Stimulated activated naive CD8-positive, alpha-beta T cell treated with anti-CD3 and anti-CD28 coated beads, Interleukin-15, amount 100 ng/mL, for 72 hours (primary cell): Measurements from ENCODE around the gene PARD6G.
"Not testable (repeated sequence)": the region's sequence is repeated elsewhere in the genome, so short reads cannot be mapped to it uniquely, and the experiment has no call there.

Source experiments
- ATAC-seq: fragments of 150-1000 bp; cut with Tn5 transposase; 2 replicates; pipeline ENCODE4 v1.10.0; 2021; ENCODE audit warnings: mild to moderate bottlenecking, moderate library complexity
- DNase-seq, 2 donors: peaks; one replicate each; pipeline ENCODE4 v3.0.0; 2021 to 2022
- H3K27ac Mint-ChIP-seq, 2 donors: one replicate each; pipeline ENCODE4 v1.8.0; 2022; ENCODE audit warnings: mild to moderate bottlenecking in 2 of 2, mixed read lengths in 2 of 2, moderate library complexity in 2 of 2
- H3K27me3 Mint-ChIP-seq: one replicate; pipeline ENCODE4 v1.8.0; 2022; ENCODE audit warnings: mixed read lengths
- H3K4me1 Mint-ChIP-seq: one replicate; pipeline ENCODE4 v1.8.0; 2022; ENCODE audit warnings: mild to moderate bottlenecking, mixed read lengths
- H3K4me3 Mint-ChIP-seq, 2 donors: one replicate each; pipeline ENCODE4 v1.8.0; 2022; ENCODE audit warnings: mild to moderate bottlenecking in 2 of 2, mixed read lengths in 2 of 2, moderate library complexity in 1 of 2
- H3K9me3 Mint-ChIP-seq, 2 donors: one replicate each; pipeline ENCODE4 v1.8.0; 2022; ENCODE audit warnings: mixed read lengths in 2 of 2

PARD6G gene, protein sequence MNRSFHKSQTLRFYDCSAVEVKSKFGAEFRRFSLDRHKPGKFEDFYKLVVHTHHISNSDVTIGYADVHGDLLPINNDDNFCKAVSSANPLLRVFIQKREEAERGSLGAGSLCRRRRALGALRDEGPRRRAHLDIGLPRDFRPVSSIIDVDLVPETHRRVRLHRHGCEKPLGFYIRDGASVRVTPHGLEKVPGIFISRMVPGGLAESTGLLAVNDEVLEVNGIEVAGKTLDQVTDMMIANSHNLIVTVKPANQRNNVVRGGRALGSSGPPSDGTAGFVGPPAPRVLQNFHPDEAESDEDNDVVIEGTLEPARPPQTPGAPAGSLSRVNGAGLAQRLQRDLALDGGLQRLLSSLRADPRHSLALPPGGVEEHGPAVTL

DNA sequence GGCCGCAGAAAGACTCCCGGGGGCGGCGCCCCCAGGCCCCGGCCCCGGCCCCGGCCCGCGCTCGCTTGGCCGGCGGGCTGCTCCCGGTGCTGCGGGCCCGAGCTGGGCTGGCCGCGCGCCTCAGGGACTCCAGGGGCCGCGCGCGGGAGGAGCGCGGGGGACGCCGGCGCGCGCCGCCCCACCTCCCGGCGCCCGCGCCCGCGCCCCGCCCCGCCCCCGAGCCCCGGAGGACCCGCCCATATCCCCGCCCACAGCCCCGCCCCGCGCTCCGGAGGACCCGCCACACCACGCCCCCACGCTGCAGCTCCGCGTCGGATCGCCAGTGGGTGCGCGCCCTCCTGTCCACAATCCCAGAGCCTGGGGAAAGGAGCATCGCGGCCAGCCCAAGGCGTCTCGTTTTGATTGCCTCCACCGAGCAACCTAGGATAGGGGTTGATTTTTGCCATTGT is at the start of gene PARD6G:
TSS of gene PARD6G (minus strand) at position 122 of the 449 bp plus-strand sequence. CDS start 166 bp downstream, outside the sequence.
- ATAC-seq (peak; percentile 73), DNase-seq (peak; percentile 27 to 29)
- peaks cover 5% of the 10 kb centered on the region for H3K4me1 Mint-ChIP-seq
- no peak within 1 kb of the TSS for H3K27ac Mint-ChIP-seq
- peaks cover 49% of the 10 kb centered on the region for H3K27me3 Mint-ChIP-seq
- H3K4me3 Mint-ChIP-seq = peak within 1 kb of the TSS; percentile 52 to 73
- no peaks in the 10 kb centered on the region for H3K9me3 Mint-ChIP-seq

DNA sequence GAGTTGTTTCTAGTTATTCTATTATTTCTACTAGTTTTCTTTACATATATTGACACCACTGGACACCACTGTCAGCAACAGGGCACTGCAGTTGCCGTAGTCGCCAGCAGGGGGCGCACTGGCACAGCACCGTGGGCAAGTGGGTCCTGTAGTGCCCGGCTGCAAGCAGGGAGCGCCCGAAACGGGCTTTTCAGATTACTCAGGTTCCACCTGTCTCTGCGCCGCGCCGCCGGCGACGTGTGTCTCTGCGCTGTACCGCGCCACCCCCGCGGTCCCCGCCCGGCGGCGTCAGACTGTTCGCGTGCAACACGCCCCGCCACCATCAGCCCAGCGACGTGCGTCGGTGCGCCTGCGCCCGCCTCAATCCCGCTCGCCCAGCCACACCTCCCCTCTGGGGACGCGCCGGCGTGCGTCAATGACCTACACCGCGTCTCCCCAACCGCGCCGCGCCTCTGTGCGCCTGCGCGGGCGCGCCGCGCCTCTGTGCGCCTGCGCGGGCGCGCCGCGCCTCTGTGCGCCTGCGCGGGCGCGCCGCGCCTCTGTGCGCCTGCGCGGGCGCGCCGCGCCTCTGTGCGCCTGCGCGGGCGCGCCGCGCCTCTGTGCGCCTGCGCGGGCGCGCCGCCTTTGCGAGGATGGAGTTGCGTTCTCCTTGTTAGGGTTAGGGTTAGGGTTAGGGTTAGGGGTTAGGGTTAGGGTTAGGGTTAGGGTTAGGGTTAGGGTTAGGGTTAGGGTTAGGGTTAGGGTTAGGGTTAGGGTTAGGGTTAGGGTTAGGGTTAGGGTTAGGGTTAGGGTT is 15.1 kb upstream of the PARD6G start:
- not testable (repeated sequence) for H3K27ac Mint-ChIP-seq, H3K27me3 Mint-ChIP-seq, H3K4me3 Mint-ChIP-seq, H3K4me1 Mint-ChIP-seq, H3K9me3 Mint-ChIP-seq
- DNase-seq (peak; percentile 30 to 51), ATAC-seq (peak; percentile 71)

DNA sequence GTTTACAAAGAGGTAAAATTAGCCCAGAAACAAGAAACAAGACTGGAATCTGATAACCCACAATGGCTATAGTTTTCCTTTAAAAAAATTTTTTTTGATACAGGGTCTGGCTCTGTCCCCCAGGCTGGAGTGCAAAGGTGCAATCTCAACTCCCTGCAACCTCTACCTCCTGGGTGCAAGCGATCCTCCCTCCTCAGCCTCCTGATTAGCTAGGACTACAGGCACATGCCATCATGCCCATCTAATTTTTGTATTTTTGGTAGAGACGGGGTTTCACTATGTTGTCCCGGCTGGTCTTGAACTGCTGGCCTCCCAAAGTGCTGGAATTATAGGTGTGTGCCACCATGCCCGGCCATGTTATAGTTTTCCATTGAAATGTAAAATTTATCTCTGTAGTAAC is 12.3 kb upstream of the PARD6G start:
- no peak overlapping the region for H3K27ac Mint-ChIP-seq
- H3K4me3 Mint-ChIP-seq = no peak overlapping the region
- ATAC-seq = no peak
- H3K27me3 Mint-ChIP-seq = peaks cover 21% of the 10 kb centered on the region
- no peak for DNase-seq
- no peaks in the 10 kb centered on the region for H3K9me3 Mint-ChIP-seq
- no peaks in the 10 kb centered on the region for H3K4me1 Mint-ChIP-seq

DNA sequence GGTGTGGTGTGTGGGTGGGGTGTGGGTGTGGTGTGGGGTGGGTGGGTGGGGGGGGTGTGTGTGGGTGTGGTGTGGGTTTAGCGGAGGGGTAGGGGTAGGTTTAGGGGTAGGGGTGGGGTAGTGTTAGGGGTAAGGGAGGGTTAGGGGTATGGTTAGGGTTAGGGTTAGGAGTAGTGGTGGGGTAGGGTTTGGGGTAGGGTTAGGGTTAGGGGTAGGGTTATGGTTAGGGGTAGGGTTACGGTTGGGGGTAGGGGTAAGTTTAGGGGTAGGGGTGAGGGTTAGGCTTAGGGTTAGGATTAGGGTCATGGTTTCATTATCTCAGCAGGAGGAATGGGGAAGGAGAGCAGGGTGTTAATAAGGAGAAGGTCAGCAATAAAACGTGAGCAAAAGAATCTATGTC is 11.3 kb upstream of the PARD6G start:
- peak; percentile 66 for ATAC-seq
- Mint-ChIP-seq H3K27ac (no peak overlapping the region), H3K4me1 (no peaks in the 10 kb centered on the region), H3K4me3 (no peak overlapping the region), H3K27me3 (peaks cover 21% of the 10 kb centered on the region), H3K9me3 (no peaks in the 10 kb centered on the region)
- no peak for DNase-seq

DNA sequence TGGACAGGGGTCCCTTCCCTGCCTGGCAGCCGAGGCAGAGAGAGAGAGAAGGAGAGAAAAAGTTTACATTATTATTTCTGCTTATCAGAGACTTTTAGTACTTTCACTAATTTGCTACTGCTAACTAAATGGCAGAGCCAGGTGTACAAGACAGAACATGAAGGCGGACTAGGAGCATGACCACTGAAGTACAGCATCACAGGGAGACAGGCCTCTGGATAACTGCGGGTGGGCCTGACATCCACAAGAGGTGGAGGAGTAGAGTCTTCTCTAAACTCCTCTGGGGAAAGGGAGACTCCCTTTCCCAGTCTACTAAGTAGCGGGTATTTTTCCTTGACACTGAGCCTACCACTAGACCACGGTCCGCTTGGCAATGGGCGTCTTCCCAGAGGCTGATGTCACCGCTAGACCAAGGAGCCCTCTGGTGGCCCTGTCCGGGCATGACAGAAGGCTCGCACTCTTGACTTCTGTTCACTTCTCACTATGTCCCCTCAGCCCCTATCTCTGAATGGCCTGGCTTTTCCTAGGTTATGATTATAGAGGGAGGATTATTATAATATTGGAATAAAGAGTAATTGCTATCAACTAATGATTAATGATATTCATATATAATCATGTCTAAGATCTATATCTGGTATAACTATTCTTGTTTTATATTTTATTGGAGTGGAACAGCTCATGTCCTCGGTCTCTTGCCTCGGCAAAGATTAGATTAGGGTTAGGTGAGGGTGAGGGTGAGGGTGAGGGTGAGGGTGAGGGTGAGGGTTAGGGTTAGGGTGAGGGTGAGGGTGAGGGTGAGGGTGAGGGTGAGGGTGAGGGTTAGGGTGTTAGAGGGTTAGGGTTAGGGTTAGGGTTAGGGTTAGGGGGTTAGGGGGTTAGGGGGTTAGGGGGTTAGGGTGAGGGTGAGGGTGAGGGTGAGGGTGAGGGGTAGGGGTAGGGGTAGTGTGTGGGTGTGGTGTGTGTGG is 10.5 kb upstream of the PARD6G start:
- H3K9me3 Mint-ChIP-seq, ATAC-seq: not testable (repeated sequence)
- peak; percentile 45 to 60 for DNase-seq

DNA sequence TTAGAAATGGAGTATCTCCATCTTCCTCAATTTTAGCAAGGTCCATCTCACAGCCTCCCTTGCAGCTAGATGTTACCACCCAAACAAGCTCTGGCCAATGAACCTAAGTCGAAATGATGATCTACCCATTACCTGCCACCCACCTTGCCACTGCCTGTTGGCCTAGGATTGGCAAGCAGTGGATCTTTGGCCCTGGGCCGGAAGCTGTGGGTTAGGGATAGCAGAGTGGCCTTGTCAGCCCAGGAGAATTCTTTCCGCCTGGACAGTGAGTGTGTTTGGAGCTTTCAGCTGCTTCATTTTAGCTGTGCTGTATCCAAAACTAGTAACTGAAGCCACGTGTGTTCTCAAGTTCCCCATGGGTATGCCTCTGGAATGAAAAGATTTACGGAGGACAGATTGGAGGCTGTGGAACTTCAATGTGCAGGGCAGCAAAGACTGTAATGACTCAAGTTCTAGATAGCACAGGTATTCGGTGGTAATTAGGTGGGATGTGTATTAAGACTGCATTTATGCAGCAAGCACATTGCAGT is 7.7 kb upstream of the PARD6G start:
- no peak overlapping the region for H3K27ac Mint-ChIP-seq
- peaks cover 21% of the 10 kb centered on the region for H3K27me3 Mint-ChIP-seq
- H3K4me3 Mint-ChIP-seq = no peak overlapping the region
- DNase-seq (no peak), ATAC-seq (no peak)
- H3K9me3 Mint-ChIP-seq = no peaks in the 10 kb centered on the region
- H3K4me1 Mint-ChIP-seq = no peaks in the 10 kb centered on the region

More for the DNA sequence above, 10.5 kb upstream of the PARD6G start:
- peaks cover 21% of the 10 kb centered on the region for H3K27me3 Mint-ChIP-seq
- not testable (repeated sequence) for H3K4me1 Mint-ChIP-seq, H3K4me3 Mint-ChIP-seq, H3K27ac Mint-ChIP-seq

DNA sequence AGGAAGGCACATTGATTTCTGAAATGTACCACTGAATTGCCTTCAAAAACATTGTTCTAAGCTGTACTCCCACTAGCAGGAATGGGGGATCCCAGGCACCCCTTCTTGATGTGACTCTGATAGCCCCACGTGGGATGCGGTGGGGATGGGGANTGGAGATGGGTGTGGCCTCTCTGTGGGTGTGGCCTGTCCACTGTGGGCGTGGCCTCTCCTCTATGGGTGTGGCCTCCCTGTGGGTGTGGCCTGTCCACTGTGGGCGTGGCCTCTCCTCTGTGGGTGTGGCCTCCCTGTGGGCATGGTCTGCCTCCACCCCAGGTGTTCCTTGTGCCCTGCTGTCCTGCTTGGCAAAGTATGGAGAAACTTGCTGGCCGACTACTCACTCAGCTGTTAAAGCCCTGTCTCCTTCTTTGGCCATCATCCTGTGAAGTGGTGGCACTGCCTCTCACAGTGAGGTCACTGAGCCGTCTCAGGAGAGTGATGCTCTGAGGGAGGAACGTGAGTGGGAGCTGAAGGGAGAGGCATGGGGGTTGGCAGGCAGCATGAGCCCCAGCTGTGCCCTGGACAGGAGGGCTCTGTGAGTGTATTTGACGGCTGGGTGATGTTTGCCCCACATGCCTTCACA is 6.7 kb upstream of the PARD6G start:
- Mint-ChIP-seq H3K4me3 (no peak overlapping the region), H3K9me3 (no peaks in the 10 kb centered on the region), H3K4me1 (no peaks in the 10 kb centered on the region), H3K27me3 (peaks cover 29% of the 10 kb centered on the region), H3K27ac (no peak overlapping the region)
- DNase-seq (peak; percentile 14 to 20), ATAC-seq (peak; percentile 32)

DNA sequence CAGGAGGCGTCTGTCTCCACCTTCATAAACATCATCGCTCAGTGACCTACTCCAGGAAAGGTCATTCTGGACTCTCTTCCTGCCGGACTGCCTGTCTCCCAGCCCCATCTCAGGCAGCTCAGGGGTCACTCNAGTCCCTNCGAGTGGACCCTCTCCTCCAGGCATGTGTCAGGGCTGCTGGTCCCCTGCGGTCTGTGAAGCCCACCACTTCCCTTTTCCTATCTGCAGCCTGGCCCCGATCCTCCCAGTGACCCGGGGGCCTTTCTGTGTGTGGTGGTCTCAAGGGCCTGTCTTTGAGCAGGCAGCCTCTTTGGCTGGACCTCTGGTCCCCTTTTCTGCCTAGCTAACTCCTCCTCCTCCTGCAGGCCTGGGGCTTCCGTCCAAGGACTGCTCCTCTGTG is 5.9 kb upstream of the PARD6G start:
- ATAC-seq (no peak), DNase-seq (no peak)
- H3K27me3 Mint-ChIP-seq = peaks cover 29% of the 10 kb centered on the region
- H3K27ac Mint-ChIP-seq = no peak overlapping the region
- no peaks in the 10 kb centered on the region for H3K9me3 Mint-ChIP-seq
- no peaks in the 10 kb centered on the region for H3K4me1 Mint-ChIP-seq
- no peak overlapping the region for H3K4me3 Mint-ChIP-seq

DNA sequence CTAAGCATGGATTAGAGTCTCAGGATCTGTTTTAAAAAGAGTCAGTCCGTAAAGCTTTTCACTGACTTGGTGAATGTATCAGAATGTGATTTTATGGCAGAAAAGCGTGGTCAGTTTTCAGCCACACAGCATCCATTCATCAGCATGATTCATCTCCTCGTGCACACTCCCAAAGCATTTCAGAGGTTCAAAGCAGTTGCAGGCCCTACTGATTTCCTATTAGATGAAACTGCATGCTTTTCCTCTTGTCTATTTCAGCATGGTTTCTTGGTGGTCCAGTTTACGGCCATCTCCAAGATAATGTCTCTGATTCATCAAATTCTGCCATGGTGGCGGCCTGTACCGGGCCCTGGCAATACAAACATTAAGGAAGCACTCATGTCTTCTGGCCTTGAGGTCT is 4.8 kb upstream of the PARD6G start:
- DNase-seq (no peak), ATAC-seq (no peak)
- Mint-ChIP-seq H3K4me3 (no peak overlapping the region), H3K9me3 (no peaks in the 10 kb centered on the region), H3K27ac (no peak overlapping the region), H3K4me1 (no peaks in the 10 kb centered on the region), H3K27me3 (peaks cover 25% of the 10 kb centered on the region)

DNA sequence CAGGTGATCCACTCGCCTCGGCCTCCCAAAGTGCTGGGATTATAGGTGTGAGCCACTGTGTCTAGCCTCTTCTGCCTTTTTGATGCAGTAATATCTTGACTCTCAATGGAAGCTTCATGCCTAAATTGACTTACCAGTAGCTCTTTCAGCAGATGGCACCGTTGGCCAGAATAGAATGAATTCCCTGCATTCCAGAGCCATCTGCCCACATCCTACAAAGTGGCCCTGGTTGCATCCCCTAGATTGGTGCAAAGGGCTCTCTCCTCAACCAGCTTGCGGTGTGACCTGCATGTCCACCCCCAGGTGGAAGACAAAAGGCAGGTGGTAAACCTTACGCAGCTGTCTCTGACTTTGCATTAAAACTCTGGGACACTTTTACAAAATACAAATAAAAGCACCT is 4.4 kb upstream of the PARD6G start:
- H3K9me3 Mint-ChIP-seq = no peaks in the 10 kb centered on the region
- DNase-seq = no peak
- no peak for ATAC-seq
- no peak overlapping the region for H3K27ac Mint-ChIP-seq
- no peak overlapping the region for H3K4me3 Mint-ChIP-seq
- H3K27me3 Mint-ChIP-seq = peaks cover 23% of the 10 kb centered on the region
- H3K4me1 Mint-ChIP-seq = no peaks in the 10 kb centered on the region

DNA sequence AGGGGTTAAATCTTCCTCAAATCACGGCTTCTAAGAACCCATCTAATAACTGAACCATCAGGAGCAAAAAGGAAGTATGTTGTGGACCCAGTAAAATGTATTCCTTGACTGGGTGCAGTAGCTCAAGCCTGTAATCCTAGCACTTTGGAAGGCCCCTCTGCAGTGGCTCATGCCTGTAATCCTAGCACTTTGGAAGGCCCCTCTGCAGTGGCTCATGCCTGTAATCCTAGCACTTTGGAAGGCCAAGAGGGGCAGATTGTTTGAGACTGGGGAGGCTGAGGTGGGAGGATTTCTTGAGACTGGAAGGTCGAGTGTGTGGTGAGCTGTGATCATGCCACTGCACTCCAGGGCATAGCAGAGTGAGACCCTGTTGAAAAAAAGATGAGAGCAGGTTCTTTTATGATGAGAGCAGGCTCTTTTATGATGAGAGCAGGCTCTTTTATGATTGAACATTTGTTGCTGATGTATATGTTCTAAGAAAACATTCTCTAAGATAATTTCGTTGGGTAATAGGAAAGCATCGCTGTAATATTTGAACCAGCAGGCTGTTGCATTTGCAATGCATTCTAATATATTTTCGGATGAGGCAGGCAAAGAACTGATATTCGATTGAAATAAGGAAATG is 3.5 kb upstream of the PARD6G start:
- Mint-ChIP-seq H3K27ac (no peak overlapping the region), H3K4me1 (peaks cover 3% of the 10 kb centered on the region), H3K9me3 (no peaks in the 10 kb centered on the region), H3K27me3 (peaks cover 26% of the 10 kb centered on the region), H3K4me3 (no peak overlapping the region)
- ATAC-seq (no peak), DNase-seq (no peak)

DNA sequence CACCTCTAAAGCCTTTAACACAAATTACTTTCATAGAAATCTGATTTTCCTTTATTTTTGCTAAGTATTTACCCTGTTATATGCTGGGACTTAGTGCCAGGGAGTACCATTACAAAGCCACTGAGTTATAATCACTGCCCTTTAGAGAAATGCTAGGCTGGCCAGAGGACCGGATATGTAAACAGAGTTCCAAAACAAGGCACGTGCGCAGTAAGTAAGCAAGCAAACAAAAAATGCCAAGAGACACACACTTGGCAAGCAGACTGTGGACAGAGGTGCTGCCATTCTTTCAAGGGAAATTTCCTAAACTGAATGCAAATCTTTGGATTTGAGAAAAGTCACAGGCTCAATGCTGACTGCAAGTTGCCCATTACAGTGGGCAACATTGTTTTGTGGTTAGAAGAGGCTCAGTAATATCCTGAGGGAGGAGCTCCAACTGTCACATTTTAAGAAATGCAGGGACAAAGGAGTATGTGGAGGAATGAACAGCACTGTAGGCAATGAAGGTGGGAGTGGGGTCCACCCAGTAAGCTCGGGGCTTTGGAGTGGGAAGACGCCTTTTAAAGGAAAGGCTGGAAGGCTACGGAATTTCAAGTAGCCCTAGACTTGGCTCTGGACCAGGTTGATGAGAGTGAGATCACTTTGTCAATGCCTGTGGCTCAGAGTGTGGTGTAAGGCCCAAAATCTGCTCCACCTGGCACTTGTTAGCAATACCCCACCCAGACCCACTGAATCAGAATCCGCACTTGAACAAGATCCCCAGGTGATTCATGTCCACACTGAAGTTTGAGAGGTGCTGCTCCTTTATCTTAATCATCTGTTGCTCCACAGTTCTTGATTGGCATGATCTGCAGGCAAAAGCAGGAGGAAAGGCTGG is 2.1 kb upstream of the PARD6G start:
- ATAC-seq = no peak
- peaks cover 5% of the 10 kb centered on the region for H3K4me1 Mint-ChIP-seq
- no peak overlapping the region for H3K4me3 Mint-ChIP-seq
- peaks cover 31% of the 10 kb centered on the region for H3K27me3 Mint-ChIP-seq
- no peaks in the 10 kb centered on the region for H3K9me3 Mint-ChIP-seq
- no peak for DNase-seq
- H3K27ac Mint-ChIP-seq = no peak overlapping the region

DNA sequence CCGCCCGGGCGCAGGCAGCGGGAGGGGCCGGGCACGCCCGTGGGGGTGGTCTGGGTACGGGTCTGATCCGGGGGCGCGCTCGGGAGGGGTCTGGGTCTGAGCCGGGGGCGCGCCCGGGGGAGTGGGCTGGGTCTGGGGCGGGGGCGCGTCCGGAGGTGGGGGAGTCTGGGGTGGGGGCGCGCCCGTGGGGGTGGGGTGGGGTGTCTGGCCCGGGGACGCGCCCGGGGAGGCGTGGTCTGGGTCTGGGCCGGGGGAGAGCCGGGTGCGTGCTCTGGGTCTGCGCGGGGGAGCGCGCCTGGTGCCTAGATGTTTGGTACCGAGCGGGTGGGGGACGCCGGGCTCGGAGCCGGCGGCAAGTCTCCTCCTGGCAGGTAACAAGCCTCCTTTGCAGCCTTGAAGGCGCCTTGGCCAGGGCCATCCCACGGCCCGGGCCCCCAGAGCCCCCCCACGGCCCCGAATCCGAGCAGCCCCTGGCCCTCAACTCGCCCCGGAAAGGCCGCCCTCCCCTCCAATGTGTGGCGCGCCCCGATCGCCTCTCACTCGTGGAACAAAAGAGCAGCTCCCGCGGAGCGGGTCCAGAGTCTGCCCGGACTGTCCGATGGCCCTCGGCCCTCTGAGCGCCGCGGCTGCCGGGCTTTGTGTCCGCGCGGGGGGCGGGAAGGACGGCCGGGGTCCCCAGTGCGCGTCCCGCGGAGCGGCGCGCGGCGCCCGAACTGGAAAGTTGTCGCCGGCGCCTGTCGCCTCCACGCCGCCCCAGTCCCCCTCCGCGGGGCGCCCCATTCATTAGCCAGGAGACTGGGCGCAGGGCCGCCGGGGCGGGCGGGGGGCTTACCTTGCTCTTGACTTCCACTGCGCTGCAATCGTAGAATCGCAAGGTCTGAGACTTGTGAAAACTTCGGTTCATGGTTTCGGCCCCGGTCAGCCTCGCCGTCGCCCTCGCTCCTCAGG is 595 bp downstream of the PARD6G start:
- H3K4me3 Mint-ChIP-seq = peak overlapping the region; percentile 37 to 65
- peaks cover 56% of the 10 kb centered on the region for H3K27me3 Mint-ChIP-seq
- peaks cover 5% of the 10 kb centered on the region for H3K4me1 Mint-ChIP-seq

More for the DNA sequence above, 595 bp downstream of the PARD6G start:
- ATAC-seq (peak; percentile 46), DNase-seq (peak in 1 of 2 donors; percentile 25)
- no peaks in the 10 kb centered on the region for H3K9me3 Mint-ChIP-seq
- no peak overlapping the region for H3K27ac Mint-ChIP-seq
